ENCODE measurements around the gene XIRP2. TPM values are rescaled to one million over a fixed set of nuclear protein-coding genes. Genes with fewer than 3 reads are reported as not detected.

Gene XIRP2
- total and polyA plus RNA-seq, 2 of the 4 experiments (the other 2 are of a cell fraction) = 0.05 to 0.18 TPM

DNA sequence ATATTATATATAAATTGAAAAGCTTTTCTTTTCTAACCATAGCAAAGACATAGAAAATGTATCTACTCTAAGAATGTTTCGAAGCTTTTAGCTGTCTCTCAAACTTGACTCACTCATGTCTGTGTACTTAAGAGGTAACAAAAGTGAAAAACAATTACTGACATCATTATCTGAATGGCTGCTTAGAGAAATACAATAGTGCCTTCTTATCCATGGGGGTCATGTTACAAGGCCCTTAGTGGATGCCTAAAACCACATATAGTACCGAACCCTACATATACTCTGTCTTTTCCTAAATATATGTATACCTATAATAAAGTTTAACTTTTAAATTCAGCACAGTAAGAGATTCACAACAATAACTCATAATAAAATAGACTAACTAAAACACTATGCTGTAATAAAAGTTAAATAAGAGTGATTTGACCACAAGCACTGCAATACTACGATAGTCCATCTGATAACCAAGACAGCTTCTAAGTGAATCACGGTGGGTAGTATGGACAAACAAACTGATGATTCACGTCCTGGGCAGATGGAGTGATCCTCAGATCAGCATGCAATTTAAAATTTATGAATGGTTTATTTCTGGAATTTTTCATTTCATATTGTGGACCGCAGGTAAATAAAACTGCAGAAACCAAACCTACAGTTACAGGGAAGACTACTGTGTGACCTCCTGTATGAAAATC is 246.2 kb downstream of the XIRP2 start:
- Histone ChIP-seq H3K9me3 (ENCODE audit: control insufficient read depth, insufficient read depth, low read length) (no peaks in the 10 kb centered on the region), H3K27ac (ENCODE audit: insufficient read depth, low read length) (no peak overlapping the region), H3K27me3 (ENCODE audit: control insufficient read depth, insufficient read depth, low read length) (no peaks in the 10 kb centered on the region), H3K36me3 (ENCODE audit: control insufficient read depth, insufficient read depth, low read length) (no peaks in the 10 kb centered on the region), H2AK5ac (ENCODE audit: low read depth, low read length) (no peak overlapping the region), H3K4me1 (ENCODE audit: control insufficient read depth, insufficient read depth, low read length) (peaks cover 6% of the 10 kb centered on the region; the same call in 1 of the 2 replicates), H3K18ac (ENCODE audit: low read depth, low read length) (no peak overlapping the region), H3K4me2 (ENCODE audit: low read depth, low read length) (peak overlapping the region; percentile 59; the same call in 1 of the 2 replicates), H3K9ac (ENCODE audit: low read depth, low read length) (no peak overlapping the region), H3K4ac (ENCODE audit: low read depth, low read length) (no peak overlapping the region), H4K20me1 (ENCODE audit: insufficient read depth, low read length) (no peaks in the 10 kb centered on the region), H2BK120ac (ENCODE audit: low read depth, low read length) (peak overlapping the region; percentile 33; the same call in 1 of the 2 replicates), H4K5ac (ENCODE audit: low read depth, low read length) (no peak overlapping the region), H4K8ac (ENCODE audit: low read depth in 2 of 2, low read length in 2 of 2) (no peak overlapping the region; a peak in 1 of 4 replicates), H2BK20ac (ENCODE audit: low read depth, low read length) (peak overlapping the region; percentile 83; the same call in 1 of the 2 replicates), H3K23ac (ENCODE audit: low read depth, low read length) (no peak overlapping the region), H3K79me1 (ENCODE audit: low read depth in 1 of 2, low read length in 2 of 2) (no peaks in the 10 kb centered on the region), H3K56ac (ENCODE audit: extremely low read depth, insufficient read depth, low read length) (0 out of 2 replicates have a peak overlapping the region, but pooled peaks have one; percentile 35), H2AFZ (replicated peaks; ENCODE audit: low read length, poor library complexity) (no peak overlapping the region), H2AK9ac (replicated peaks; ENCODE audit: low read depth, low read length, poor library complexity) (no peak overlapping the region), H2BK15ac (ENCODE audit: low read depth, low read length) (no peak overlapping the region), H4K91ac (ENCODE audit: insufficient read depth, low read depth, low read length) (no peak overlapping the region), H3K9me1 (ENCODE audit: insufficient read depth, low read length) (peaks cover 2% of the 10 kb centered on the region; the same call in 1 of the 2 replicates), H3K4me3 (ENCODE audit: insufficient read depth, low read depth, low read length) (no peak overlapping the region), H2BK5ac (ENCODE audit: low read depth, low read length, poor library complexity, severe bottlenecking) (peak overlapping the region; percentile 66), H3K14ac (replicated peaks; ENCODE audit: low read depth, low read length) (no peak overlapping the region)
- dilution Hi-C loops (cut with HindIII; ENCODE audit: low sequenced_read_pairs, unreplicated experiment) (no loop called here), intact Hi-C loops (cut with micrococcal nuclease) (no loop called here), in situ Hi-C loops (cut with MboI; ENCODE audit: low sequenced_read_pairs) (no loop called here)
- no CpG with 5 or more reads among the region's 6 CpGs for WGBS, 2 experiments (ENCODE audit: extremely low coverage in 2 of 2, insufficient read length in 1 of 2)
- DNase-seq (peak; percentile 93), ATAC-seq (ENCODE audit: low read depth) (peak; percentile 92)
- BruUV-seq (replicated peaks) = no TSS peak
- ChIA-PET POLR2A (ENCODE audit: unreplicated experiment) (interaction anchor here (0.7 kb wide), 1 partner anchor 9 kb away, joined by 3 read pairs; no protein-coding TSS in a partner anchor), CTCF (interaction anchor here (1.0 kb wide), 1 partner anchor 9 kb away, joined by 4 read pairs; no protein-coding TSS in a partner anchor)
- TF ChIP-seq RFX5 (IDR thresholded peaks at IDR 0.05; ENCODE audit: low read depth, low read length) = no peak
- TF ChIP-seq FOS (IDR thresholded peaks at IDR 0.05; ENCODE audit: low read depth, low read length) = peak; percentile 90
- no peak for TF ChIP-seq POLR2A (IDR thresholded peaks at IDR 0.05; ENCODE audit: low read depth, low read length)
- no peak; the same call in 1 of the 2 replicates for TF ChIP-seq MAFK (IDR thresholded peaks at IDR 0.05; ENCODE audit: low read depth, low read length)
- TF ChIP-seq MXI1 (IDR thresholded peaks at IDR 0.05; ENCODE audit: borderline replicate concordance, low read depth, low read length) = no peak
- peak; percentile 89 for TF ChIP-seq CEBPB (IDR thresholded peaks at IDR 0.05; ENCODE audit: low read depth, low read length)
- TF ChIP-seq NFE2L2 (IDR thresholded peaks at IDR 0.05; ENCODE audit: low read depth, low read length) = no peak
- TF ChIP-seq ELK1 (IDR thresholded peaks at IDR 0.05; ENCODE audit: borderline replicate concordance, low read depth, low read length) = no peak
- no peak for TF ChIP-seq CHD1 (IDR thresholded peaks at IDR 0.05; ENCODE audit: low read depth, low read length)
- peak; percentile 48 for TF ChIP-seq RCOR1 (IDR thresholded peaks at IDR 0.05; ENCODE audit: insufficient replicate concordance, low read length)
- TF ChIP-seq, protein P1, sequence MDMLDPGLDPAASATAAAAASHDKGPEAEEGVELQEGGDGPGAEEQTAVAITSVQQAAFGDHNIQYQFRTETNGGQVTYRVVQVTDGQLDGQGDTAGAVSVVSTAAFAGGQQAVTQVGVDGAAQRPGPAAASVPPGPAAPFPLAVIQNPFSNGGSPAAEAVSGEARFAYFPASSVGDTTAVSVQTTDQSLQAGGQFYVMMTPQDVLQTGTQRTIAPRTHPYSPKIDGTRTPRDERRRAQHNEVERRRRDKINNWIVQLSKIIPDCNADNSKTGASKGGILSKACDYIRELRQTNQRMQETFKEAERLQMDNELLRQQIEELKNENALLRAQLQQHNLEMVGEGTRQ (IDR thresholded peaks at IDR 0.05; ENCODE audit: low read depth, low read length) = no peak
- TF ChIP-seq, protein P2, sequence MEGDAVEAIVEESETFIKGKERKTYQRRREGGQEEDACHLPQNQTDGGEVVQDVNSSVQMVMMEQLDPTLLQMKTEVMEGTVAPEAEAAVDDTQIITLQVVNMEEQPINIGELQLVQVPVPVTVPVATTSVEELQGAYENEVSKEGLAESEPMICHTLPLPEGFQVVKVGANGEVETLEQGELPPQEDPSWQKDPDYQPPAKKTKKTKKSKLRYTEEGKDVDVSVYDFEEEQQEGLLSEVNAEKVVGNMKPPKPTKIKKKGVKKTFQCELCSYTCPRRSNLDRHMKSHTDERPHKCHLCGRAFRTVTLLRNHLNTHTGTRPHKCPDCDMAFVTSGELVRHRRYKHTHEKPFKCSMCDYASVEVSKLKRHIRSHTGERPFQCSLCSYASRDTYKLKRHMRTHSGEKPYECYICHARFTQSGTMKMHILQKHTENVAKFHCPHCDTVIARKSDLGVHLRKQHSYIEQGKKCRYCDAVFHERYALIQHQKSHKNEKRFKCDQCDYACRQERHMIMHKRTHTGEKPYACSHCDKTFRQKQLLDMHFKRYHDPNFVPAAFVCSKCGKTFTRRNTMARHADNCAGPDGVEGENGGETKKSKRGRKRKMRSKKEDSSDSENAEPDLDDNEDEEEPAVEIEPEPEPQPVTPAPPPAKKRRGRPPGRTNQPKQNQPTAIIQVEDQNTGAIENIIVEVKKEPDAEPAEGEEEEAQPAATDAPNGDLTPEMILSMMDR (conservative IDR thresholded peaks at IDR 0.05; ENCODE audit: low read depth, low read length) = no peak
- TF ChIP-seq BHLHE40 (IDR thresholded peaks at IDR 0.05; ENCODE audit: low read depth, low read length) = 0 out of 2 replicates have a peak, but pooled peaks have one; percentile 21
- TF ChIP-seq MAZ (IDR thresholded peaks at IDR 0.05; ENCODE audit: borderline replicate concordance, low read depth, low read length) = no peak
- TF ChIP-seq RAD21 (IDR thresholded peaks at IDR 0.05; ENCODE audit: low read length) = no peak
